Measurements from ENCODE around the gene NCF4.

NCF4 gene

GRCh38 chr22:36875741-36876140 is 14.9 kb downstream of the NCF4 start:
- Histone ChIP-seq H3K4me3 (ENCODE audit: low read depth, low read length) (no peak overlapping the region), H3K36me3 (no peaks in the 10 kb centered on the region), H3K4me1 (no peaks in the 10 kb centered on the region), H3K27me3 (peaks cover 4% of the 10 kb centered on the region), H3K9me3 (no peaks in the 10 kb centered on the region)
- DNase-seq = no peak
- TF ChIP-seq, protein P1, sequence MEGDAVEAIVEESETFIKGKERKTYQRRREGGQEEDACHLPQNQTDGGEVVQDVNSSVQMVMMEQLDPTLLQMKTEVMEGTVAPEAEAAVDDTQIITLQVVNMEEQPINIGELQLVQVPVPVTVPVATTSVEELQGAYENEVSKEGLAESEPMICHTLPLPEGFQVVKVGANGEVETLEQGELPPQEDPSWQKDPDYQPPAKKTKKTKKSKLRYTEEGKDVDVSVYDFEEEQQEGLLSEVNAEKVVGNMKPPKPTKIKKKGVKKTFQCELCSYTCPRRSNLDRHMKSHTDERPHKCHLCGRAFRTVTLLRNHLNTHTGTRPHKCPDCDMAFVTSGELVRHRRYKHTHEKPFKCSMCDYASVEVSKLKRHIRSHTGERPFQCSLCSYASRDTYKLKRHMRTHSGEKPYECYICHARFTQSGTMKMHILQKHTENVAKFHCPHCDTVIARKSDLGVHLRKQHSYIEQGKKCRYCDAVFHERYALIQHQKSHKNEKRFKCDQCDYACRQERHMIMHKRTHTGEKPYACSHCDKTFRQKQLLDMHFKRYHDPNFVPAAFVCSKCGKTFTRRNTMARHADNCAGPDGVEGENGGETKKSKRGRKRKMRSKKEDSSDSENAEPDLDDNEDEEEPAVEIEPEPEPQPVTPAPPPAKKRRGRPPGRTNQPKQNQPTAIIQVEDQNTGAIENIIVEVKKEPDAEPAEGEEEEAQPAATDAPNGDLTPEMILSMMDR (IDR thresholded peaks at IDR 0.05; ENCODE audit: low read depth, low read length) = no peak

GRCh38 chr22:36879775-36880174 is 19.0 kb downstream of the NCF4 start:
- TF ChIP-seq, protein P1 (IDR thresholded peaks at IDR 0.05; ENCODE audit: low read depth, low read length) = no peak
- DNase-seq = no peak
- Histone ChIP-seq H3K27me3 (peaks cover 21% of the 10 kb centered on the region), H3K9me3 (no peaks in the 10 kb centered on the region), H3K4me1 (no peaks in the 10 kb centered on the region; the same call in 1 of the 2 replicates), H3K36me3 (no peaks in the 10 kb centered on the region), H3K4me3 (ENCODE audit: low read depth, low read length) (no peak overlapping the region)

DNA sequence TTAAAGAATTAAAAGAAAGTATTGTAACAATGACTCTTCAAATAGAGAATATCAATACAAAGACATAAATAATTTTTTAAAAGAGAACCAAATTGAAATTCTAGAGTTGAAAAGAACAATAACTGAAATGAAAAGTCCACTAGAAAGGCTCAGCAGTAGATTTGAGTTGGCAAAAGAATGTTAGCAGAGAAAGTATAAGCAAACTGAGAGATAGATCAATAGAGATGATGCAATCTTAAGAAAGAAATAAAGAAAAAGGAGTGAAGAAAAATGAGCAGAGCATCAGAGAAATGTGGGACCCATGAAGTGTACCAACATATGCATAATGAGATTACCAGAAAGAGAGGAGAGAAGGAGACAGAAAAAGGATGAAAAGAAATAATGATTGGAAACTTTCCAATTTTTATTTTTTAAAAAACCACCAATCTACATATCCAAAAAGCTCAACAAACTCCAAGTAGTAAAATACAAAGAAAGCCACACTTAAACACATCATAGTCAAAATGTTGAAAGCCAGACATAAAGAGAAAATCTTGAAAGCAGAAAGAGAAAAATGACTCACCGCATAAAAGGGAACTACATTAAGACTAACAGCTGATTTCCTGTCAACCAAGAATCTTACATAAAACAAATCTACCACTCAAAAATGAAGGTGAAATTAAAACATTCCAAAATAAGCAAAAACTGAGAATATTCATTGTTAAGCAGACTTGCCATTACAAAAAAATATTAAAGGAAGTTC is 20.9 kb downstream of the NCF4 start:
- Histone ChIP-seq H3K4me1 (no peaks in the 10 kb centered on the region; the same call in 1 of the 2 replicates), H3K27me3 (peaks cover 30% of the 10 kb centered on the region), H3K4me3 (ENCODE audit: low read depth, low read length) (no peak overlapping the region), H3K36me3 (no peaks in the 10 kb centered on the region), H3K9me3 (no peaks in the 10 kb centered on the region)
- TF ChIP-seq, protein P1 (IDR thresholded peaks at IDR 0.05; ENCODE audit: low read depth, low read length) = no peak
- DNase-seq = no peak

GRCh38 chr22:36884349-36885158 is 23.7 kb downstream of the NCF4 start:
- peaks cover 34% of the 10 kb centered on the region for H3K27me3 ChIP-seq
- no peak for DNase-seq
- no peaks in the 10 kb centered on the region for H3K9me3 ChIP-seq
- H3K36me3 ChIP-seq = no peaks in the 10 kb centered on the region
- H3K4me1 ChIP-seq = no peaks in the 10 kb centered on the region; the same call in 1 of the 2 replicates
- H3K4me3 ChIP-seq (ENCODE audit: low read depth, low read length) = no peak overlapping the region
- TF ChIP-seq, protein P1 (IDR thresholded peaks at IDR 0.05; ENCODE audit: low read depth, low read length) = no peak

- Histone ChIP-seq H3K9me3 (no peaks in the 10 kb centered on the region), H3K27me3 (peaks cover 34% of the 10 kb centered on the region), H3K4me1 (no peaks in the 10 kb centered on the region; the same call in 1 of the 2 replicates), H3K4me3 (ENCODE audit: low read depth, low read length) (no peak overlapping the region), H3K36me3 (no peaks in the 10 kb centered on the region)
- no peak for DNase-seq
- TF ChIP-seq, protein P1 (IDR thresholded peaks at IDR 0.05; ENCODE audit: low read depth, low read length) = no peak
These were observed 24.7 kb downstream of the NCF4 start for GRCh38 chr22:36885474-36885873.
